AG04449 (cell line): ENCODE results near the gene PDZD4.

ENCODE experiments used
- CTCF ChIA-PET: fragments of 350-600 bp; formaldehyde crosslinking; extraction: SDS; loops from one replicate; lab custom pipeline; 2021; ENCODE audit warnings: antibody characterized with exemption; lab: Yijun Ruan, JAX
- POLR2A ChIA-PET: fragments of 400-600, 350-600 bp; formaldehyde crosslinking; extraction: SDS; loops from one replicate; lab custom pipeline; 2020; ENCODE audit warnings: antibody characterized with exemption, inconsistent platforms; lab: Yijun Ruan, JAX
- DNase-seq: peaks from one replicate; pipeline ENCODE4 v3.0.0-alpha.2; 2010; ENCODE audit warnings: low read depth, low spot score
- H3K4me3 ChIP-seq: 2 replicates; pipeline ENCODE4 v1.5.1; 2011; ENCODE audit warnings: low read depth, mild to moderate bottlenecking, control low read depth, low read length
- TF ChIP-seq, protein P1 (sequence below): IDR thresholded peaks from one replicate; pipeline ENCODE4 v1.5.1; 2011; ENCODE audit warnings: mild to moderate bottlenecking, moderate library complexity, low read length, control low read depth, inconsistent platforms; ENCODE audit not compliant: insufficient read depth; ENCODE audit errors: missing control alignments

The PDZD4 gene

GRCh38 chrX:153789654-153790053 lies 40.7 kb downstream of the PDZD4 start:
- TF ChIP-seq, protein P1, sequence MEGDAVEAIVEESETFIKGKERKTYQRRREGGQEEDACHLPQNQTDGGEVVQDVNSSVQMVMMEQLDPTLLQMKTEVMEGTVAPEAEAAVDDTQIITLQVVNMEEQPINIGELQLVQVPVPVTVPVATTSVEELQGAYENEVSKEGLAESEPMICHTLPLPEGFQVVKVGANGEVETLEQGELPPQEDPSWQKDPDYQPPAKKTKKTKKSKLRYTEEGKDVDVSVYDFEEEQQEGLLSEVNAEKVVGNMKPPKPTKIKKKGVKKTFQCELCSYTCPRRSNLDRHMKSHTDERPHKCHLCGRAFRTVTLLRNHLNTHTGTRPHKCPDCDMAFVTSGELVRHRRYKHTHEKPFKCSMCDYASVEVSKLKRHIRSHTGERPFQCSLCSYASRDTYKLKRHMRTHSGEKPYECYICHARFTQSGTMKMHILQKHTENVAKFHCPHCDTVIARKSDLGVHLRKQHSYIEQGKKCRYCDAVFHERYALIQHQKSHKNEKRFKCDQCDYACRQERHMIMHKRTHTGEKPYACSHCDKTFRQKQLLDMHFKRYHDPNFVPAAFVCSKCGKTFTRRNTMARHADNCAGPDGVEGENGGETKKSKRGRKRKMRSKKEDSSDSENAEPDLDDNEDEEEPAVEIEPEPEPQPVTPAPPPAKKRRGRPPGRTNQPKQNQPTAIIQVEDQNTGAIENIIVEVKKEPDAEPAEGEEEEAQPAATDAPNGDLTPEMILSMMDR: no peak
- no peak overlapping the region for H3K4me3 ChIP-seq
- POLR2A ChIA-PET: no interaction called here
- DNase-seq: no peak
- CTCF ChIA-PET: no interaction called here

- DNase-seq: no peak
- H3K4me3 ChIP-seq: no peak overlapping the region
- POLR2A ChIA-PET: no interaction called here
- CTCF ChIA-PET: no interaction called here
- TF ChIP-seq, protein P1: no peak
These were observed 43.7 kb downstream of the PDZD4 start for GRCh38 chrX:153786669-153787068.

DNA sequence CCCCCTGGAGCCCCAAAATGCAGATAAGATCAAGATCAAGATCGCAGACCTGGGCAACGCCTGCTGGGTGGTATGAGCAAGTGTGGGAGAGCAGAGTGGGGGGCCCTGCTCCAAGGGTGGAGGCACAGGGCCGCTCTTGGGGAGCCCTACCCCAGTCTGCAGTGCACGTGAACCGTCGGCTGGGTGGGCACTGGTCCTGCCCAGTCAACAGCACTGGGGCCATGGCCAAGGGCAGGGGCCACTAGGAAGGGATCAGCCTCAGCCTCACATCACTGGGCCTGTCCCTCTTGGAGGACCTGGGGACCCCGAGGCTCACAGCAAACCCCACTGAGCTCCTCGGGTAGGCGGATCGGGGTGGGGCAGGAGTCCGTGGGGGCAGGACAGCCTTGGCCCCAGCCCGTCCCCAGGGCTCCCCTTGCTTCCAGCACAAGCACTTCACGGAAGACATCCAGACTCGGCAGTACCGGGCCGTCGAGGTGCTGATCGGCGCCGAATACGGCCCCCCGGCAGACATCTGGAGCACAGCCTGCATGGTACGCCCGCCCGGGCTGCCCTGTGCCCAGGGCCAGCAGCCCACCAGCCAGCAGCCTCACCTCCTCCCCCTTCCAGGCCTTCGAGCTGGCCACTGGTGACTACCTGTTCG lies 45.9 kb downstream of the PDZD4 start:
- no peak overlapping the region for H3K4me3 ChIP-seq
- TF ChIP-seq, protein P1: no peak
- CTCF ChIA-PET: interaction anchor here (0.7 to 1.2 kb wide), 2 partner anchors 9 to 162 kb away, joined by 3 to 4 read pairs; no protein-coding TSS in a partner anchor
- POLR2A ChIA-PET: no interaction called here
- no peak for DNase-seq

DNA sequence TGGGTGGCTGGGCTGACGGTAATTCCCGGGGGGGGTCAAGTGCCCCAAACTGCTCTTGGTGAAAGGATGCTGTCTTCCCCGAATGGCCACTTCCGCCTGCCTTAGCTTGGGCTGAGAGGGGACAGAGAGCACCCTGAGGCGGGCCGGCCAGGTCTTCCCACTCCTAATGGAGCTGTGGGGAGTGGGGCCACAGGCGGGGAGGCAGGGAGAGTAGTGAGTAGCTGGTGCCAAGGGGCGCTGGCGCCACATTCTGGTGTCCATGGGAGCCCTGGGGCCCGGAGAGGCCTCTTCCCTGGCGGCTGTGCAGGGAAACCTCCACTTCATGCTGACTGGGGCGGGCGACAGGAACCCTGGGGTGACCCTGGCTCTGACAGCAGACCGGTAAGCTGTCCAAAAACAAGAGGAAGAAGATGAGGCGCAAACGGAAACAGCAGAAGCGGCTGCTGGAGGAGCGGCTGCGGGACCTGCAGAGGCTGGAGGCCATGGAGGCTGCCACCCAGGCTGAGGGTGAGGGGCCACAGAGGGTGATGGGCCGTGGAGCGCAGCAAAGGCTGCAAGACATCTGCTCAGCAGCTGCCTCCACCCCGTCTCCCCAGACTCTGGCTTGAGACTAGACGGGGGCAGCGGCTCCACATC lies 46.8 kb downstream of the PDZD4 start:
- no peak for DNase-seq
- no peak overlapping the region for H3K4me3 ChIP-seq
- TF ChIP-seq, protein P1: no peak
- POLR2A ChIA-PET: no interaction called here
- CTCF ChIA-PET: no interaction called here

DNA sequence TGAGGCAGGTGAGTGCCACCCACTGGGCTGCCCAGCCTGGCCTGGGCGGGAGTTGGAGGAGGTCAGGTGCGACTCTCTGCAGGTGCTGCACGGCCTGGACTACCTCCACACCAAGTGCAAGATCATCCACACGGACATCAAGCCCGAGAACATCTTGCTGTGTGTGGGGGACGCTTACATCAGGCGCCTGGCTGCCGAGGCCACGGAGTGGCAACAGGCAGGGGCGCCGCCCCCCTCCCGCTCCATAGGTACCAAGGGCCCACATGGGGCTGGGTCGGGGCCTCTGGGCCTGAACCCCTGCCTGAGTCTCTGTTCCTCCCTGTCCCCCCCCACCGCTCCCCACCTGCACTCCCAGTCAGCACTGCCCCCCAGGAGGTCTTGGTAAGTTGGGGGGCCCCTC lies 47.5 kb downstream of the PDZD4 start:
- ChIA-PET CTCF (interaction anchor here (0.9 to 1.0 kb wide), 2 partner anchors 20 to 140 kb away, joined by 3 read pairs; no protein-coding TSS in a partner anchor), POLR2A (no interaction called here)
- TF ChIP-seq, protein P1: no peak
- H3K4me3 ChIP-seq: no peak overlapping the region
- DNase-seq: no peak

DNA sequence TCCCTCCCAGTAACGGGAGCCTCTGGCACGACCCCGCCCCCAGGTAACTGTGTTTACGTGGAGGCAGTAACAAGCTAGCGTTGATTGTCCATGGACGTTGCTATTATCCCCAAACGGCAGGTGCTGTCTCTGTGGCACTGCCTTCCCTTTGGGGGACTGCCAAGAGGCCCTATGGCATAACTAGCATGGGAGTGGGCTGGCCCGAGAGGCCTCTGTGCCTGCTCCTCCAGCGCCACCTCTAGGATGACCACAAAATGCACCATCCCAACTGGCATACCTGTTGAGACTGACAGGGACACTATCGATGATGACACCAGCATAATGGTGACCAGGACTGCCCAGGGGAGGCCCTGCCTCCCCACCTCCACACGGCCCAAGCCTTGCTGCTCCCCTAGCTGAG lies 48.0 kb downstream of the PDZD4 start:
- CTCF ChIA-PET: interaction anchor here (0.9 to 2.1 kb wide), 3 partner anchors 20 to 165 kb away, joined by 3 to 8 read pairs (median 3); no protein-coding TSS in a partner anchor
- DNase-seq: no peak
- POLR2A ChIA-PET: no interaction called here
- TF ChIP-seq, protein P1: no peak
- H3K4me3 ChIP-seq: no peak overlapping the region
